Hematopoietic multipotent progenitor cell (in vitro differentiated cells): Measurements from ENCODE around the gene SSNA1. TPM values are rescaled to one million over a fixed set of nuclear protein-coding genes. Genes with fewer than 3 reads are reported as not detected.

Experiments
- DNase-seq, 3 donors: peaks; one replicate each; pipeline ENCODE4 v3.0.0-alpha.2; 2011 to 2015; ENCODE audit warnings: low read depth in 2 of 3, low spot score in 2 of 3
- total RNA-seq: library from RNA; depleted of rRNA; stranded (reverse); fragments of >200 nt; gene quantifications from one replicate; pipeline ENCODE4 v1.2.3, GENCODE V29; 2012

SSNA1 gene
- total RNA-seq, 1 donor = 78.4 TPM

GRCh38 chr9:137150617-137151457 lies 37.6 kb upstream of the SSNA1 start:
- DNase-seq = peak in 2 of 3 donors; percentile 45 to 70

DNA sequence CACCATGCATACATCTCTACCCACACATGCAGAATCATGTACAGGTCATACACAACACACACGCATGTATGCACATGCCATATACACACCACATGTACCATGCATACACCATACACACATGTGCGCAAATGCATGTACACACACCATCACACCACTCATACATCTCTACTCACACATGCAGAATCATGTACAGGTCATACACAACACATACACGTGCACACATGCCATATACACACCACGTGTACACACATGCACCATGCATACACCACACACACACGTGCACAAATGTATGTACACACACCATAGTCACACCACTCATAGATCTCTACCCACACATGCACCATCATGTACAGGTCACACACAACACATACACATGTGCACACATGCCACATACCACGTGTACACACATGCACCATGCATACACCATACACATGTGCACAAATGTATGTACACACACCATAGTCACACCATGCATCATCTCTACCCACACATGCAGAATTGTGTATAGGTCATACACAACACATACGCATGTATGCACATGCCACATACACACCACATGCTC lies 35.6 kb upstream of the SSNA1 start:
- no peak for DNase-seq

DNA sequence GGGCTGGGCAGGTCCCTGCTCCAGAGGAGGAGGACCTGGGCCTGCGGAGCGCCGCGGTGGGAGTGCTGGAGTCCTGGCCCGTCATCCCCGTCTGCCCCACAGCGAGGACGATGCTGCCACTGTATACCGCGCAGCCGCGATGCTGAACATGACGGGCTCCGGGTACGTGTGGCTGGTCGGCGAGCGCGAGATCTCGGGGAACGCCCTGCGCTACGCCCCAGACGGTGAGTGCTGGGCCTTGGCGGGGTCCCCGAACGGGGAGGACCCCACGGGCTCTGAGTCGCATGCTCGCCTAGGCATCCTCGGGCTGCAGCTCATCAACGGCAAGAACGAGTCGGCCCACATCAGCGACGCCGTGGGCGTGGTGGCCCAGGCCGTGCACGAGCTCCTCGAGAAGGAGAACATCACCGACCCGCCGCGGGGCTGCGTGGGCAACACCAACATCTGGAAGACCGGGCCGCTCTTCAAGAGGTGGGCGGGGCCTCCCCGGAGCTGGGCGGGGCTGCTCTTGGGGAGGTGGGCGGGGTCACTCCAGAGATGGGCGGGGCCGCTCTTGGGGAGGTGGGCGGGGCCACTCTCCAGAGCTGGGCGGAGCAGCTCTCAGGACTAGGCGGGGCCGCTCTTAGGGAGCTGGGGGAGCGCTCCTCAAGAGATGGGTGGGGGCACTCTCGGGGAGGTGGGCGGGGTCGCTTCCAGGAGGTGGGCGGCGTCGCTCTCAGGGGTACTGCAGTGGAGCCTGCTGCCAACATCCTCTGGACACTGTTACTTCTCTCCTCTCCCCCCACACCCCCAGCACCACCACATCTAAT lies 31.7 kb upstream of the SSNA1 start:
- DNase-seq = peak; percentile 22 to 67 (median 48)

- no peak for DNase-seq
These were observed 30.7 kb upstream of the SSNA1 start for GRCh38 chr9:137157618-137158415.

DNA sequence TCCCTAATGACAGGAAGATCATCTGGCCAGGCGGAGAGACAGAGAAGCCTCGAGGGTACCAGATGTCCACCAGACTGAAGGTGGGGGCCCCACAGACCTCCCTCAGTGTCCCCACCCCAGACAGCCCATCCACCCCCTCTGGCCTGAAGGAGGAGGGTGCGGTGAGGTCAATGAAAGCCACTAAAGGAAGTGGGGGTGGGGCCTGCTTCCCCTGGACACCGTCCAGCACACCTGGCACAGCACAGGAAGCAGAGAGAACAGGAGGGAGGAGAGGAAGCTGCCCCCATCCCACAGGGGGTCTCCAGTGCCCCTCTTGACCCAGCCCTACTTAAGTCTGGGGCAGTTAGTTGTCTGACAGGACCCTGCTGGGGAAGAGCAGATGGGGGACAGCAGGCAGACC lies 29.9 kb upstream of the SSNA1 start:
- no peak for DNase-seq

GRCh38 chr9:137159105-137160053 lies 29.1 kb upstream of the SSNA1 start:
- DNase-seq = no peak

DNA sequence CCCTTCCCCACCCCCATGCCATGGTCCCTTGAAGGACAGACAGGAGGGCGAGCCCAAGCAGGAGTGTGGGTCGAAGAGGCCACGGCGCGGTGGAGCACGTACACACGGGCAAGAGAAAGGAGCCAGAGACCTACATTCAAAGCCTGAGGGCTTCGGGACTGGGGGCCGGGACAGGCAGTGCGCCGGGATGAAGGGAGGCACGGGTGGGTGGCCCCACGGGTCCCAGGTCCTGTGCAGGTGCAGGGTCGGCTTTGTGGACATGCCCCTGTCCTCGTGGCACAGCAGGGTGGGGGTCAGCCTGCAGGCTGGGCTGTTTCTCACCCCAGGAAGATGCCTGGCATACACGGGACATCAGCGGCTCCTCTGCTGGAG lies 28.4 kb upstream of the SSNA1 start:
- no peak for DNase-seq

DNA sequence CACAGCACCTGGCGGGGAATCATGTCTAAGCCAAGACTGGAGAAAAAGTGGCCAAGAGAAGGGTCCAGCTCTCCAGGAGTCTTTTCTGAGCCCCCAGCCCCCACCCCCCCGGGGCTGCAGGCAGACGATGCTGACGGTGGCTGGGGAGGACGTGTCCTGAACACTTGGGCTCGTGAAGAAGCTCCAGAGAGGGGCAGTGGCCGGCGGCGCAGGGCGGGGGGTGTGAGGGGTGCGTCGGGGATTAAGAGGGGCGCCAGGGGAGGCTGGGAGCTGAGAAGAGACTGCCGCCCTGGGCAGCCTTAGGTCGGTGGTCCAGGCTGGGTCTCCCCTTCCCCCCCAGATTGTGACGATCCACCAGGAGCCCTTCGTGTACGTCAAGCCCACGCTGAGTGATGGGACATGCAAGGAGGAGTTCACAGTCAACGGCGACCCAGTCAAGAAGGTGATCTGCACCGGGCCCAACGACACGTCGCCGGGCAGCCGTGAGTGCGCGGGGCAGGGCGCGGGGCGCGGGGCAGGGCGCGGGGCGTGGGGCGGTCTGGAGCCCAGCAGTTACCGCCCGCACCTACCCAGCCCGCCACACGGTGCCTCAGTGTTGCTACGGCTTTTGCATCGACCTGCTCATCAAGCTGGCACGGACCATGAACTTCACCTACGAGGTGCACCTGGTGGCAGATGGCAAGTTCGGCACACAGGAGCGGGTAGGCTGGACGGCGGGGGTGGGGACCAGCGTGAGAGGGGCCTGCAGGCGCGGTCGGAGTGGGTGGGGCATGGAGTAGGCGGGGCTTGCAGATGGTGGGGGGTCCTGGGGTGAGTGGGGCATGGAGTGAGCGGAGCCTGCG lies 27.5 kb upstream of the SSNA1 start:
- no peak for DNase-seq

GRCh38 chr9:137161558-137162486 lies 26.7 kb upstream of the SSNA1 start:
- no peak for DNase-seq

DNA sequence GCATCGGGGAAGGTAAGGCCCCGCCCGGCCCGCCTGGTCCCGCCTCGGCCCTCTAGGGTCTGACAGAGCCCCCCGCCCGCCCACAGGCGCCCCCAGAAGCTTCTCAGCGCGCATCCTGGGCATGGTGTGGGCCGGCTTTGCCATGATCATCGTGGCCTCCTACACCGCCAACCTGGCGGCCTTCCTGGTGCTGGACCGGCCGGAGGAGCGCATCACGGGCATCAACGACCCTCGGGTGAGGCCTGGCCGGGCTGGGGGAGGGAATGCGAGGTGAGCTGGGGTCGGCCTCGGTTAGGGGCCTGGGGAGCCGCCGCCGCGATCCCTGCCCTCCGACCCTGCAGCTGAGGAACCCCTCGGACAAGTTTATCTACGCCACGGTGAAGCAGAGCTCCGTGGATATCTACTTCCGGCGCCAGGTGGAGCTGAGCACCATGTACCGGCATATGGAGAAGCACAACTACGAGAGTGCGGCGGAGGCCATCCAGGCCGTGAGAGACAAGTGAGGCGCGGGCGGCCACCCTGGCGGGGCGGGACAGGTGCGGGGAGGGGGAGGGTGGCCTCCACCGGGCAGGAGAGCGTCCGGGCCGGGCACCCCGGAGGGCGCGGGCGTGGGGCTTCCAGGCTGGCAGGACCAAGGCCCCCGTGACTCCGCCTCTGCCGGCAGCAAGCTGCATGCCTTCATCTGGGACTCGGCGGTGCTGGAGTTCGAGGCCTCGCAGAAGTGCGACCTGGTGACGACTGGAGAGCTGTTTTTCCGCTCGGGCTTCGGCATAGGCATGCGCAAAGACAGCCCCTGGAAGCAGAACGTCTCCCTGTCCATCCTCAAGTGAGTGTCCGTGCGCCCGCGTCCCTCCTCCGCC lies 25.7 kb upstream of the SSNA1 start:
- DNase-seq = no peak

DNA sequence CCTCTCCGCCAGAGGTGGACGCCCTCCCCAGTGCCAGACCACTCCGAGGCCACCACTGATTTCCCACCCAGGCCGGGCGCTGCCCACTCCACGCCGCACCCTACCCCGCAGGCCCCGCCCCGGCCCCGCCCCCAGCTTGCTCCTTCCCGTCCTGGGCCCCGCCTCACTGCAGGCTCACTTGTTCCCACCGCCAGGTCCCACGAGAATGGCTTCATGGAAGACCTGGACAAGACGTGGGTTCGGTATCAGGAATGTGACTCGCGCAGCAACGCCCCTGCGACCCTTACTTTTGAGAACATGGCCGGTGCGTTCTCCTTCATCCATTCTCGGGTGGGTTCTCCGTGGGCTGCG lies 25.1 kb upstream of the SSNA1 start:
- DNase-seq = no peak

GRCh38 chr9:137163805-137164204 lies 24.7 kb upstream of the SSNA1 start:
- no peak for DNase-seq

GRCh38 chr9:137164370-137165249 lies 23.9 kb upstream of the SSNA1 start:
- no peak for DNase-seq

GRCh38 chr9:137165250-137165836 lies 23.1 kb upstream of the SSNA1 start:
- no peak for DNase-seq

DNA sequence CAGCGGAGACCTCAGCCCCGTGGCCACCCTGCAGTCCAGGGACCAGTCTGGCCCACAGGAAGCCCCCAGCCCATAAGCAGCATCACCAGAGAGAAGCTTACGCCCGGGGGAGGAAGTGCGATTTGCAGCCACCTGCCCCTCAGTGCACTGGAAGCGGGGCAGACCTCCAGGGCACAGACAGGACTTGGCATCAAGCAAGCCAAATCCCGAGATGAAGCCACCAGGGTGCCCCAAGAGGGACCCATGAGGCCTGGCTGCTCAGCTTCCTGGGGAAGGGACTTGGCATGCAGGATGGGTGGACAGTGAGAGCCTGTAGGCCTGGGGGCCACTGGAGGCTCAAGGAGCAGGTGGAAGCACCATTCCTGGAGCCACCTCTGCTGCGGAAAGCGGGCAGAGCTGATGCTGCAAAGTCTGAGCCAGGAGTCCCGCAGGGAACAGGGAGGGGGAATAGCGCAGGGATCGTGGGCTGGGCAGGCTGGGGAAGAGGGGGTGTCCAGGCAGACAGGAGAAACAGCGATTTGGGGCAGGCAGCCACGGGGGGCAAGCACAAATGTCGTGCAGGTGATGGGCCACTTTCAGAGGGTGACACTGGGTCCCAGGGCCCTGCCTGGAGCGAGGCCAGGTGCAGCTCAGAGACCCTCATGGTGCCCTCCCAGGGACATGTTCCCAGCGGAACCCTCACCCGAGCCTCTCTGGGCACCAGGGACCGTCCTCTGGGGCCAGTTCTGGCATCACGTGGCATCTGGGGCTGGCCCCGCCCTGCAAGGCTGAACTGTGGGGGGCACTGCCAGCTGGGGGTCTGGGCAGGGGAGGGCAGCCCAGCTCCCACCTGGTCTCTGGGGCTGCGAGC lies 21.9 kb upstream of the SSNA1 start:
- DNase-seq = no peak
